NCI-H128 (cell line): Measurements from ENCODE around the gene LOXHD1.

ENCODE experiments used
- DNase-seq: peaks from one replicate; lab custom pipeline; 2025; ENCODE audit not compliant: unreplicated experiment; lab: John Stamatoyannopoulos, UW

The LOXHD1 gene

DNA sequence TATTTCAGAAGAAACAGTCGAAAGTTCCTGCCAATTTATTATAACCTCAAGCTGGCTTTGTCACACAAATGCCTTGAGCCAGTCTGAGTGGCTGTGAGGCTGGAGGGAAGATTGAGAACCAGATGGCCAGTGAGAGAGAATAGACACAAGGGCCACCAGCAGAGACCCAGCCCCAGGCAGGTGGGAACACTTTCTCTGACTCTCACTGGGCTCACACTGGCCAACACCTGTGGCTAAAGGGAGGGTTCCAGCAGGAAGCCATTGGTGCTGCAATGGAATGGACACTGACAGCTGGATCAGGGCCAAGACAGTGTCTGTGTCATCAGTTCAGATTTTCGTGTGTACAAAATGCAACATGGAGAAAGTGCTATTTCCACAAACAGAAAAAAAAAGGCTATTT is 29.9 kb downstream of the LOXHD1 start:
- no peak for DNase-seq

GRCh38 chr18:46625069-46625468 is 32.0 kb downstream of the LOXHD1 start:
- DNase-seq: no peak

DNA sequence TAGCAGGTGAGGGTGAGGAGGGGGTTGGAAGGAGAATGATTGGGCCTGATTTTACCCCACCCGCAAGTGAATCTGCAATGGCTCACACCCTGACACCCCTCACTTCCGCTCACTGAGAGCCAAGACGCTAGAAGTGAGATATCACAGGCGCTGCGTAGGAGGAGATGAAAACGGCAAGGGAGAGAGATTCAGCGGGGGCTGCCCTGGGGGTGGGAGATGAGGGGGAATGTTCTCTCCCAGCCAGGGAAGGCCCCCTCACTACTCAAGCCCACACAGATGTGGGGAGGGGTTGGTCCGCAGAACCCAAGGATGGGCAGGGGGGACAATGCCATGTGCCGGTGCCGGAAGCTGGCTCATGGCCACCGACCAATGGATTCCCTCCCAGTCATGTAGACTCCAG is 32.9 kb downstream of the LOXHD1 start:
- no peak for DNase-seq

GRCh38 chr18:46623541-46623940 is 33.5 kb downstream of the LOXHD1 start:
- no peak for DNase-seq

- DNase-seq: no peak
These were observed 34.0 kb downstream of the LOXHD1 start for GRCh38 chr18:46622999-46623398.

- DNase-seq: no peak
These were observed 34.6 kb downstream of the LOXHD1 start for GRCh38 chr18:46622451-46622850.

DNA sequence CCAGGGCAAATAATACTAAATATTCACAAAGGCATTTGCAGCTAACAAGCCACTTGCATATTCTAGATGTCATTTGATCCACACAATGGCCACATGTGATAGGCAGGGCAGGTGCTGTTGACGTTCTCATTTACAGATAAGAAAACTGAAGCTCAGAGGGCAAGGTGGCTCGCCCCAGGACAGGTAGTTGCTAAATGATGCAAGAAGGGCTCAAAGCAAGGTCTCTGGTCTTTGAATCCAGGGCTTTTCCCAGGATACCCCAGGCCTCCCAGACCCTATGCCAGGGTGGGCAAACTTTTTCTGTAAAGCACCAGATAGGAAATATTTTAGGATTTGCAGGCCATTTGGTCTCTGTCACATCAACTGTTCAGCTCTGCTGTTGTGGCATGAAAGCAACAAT is 35.1 kb downstream of the LOXHD1 start:
- DNase-seq: no peak

- DNase-seq: no peak
These were observed 35.8 kb downstream of the LOXHD1 start for GRCh38 chr18:46621111-46621766.

DNA sequence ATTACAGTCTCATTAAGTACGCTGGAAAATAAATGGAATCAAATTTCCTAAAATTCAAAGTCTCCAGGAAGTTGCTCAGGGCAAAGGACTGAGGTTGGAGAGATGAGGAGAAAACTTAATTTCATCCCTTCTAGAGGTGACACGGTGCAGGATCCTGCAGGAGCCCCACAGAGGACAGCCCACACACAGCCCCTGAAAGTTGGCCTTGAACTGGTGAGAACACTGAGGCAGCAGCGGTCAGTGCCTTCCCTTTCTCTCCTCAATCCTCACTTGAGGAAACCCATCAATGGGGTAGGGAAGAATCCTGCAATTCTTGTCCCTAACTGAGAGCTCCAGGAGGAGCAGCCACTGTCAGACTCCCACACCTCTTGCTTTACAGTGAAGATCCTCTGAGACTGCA is 37.5 kb downstream of the LOXHD1 start:
- DNase-seq: no peak

DNA sequence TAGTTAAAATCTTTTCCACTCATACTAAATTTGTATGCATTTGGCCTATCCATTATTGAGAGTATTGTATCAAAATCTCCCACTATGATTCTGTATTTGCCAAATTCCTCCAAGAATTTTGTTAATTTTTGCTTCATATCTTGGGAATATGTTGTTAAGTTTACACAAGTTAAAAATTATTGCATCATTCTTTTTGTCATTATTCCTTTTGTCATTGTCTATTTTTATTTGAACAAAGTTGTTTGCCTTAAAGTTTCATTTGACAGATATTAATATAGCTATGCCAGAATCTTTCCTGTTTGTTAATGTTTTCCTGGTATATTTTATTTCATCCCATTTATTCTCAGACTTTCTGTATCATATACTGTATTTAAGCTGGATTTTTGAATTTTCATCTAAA is 41.3 kb downstream of the LOXHD1 start:
- no peak for DNase-seq

GRCh38 chr18:46609048-46609447 is 48.0 kb downstream of the LOXHD1 start:
- no peak for DNase-seq

DNA sequence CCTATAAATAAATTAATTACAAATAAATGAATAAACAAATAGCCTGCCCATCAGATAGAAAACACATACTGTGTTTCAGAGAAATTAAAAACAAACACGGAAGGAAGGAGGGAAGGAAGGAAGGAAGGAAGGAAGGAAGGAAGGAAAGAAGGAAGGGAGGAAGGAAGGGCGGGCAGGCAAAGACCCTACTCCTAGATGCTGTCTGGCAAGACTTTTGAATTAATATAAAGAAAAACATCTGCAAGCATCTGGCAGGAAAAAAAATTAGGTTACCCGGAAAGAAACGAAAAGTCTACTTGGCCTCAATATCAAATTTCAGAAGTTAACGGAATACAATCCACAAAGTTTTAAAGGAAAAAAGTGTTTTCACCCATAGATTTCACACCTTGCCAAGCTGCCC is 49.1 kb downstream of the LOXHD1 start:
- no peak for DNase-seq

GRCh38 chr18:46601141-46601805 is 55.7 kb downstream of the LOXHD1 start:
- DNase-seq: no peak

GRCh38 chr18:46596119-46596518 is 60.9 kb downstream of the LOXHD1 start:
- DNase-seq: no peak

DNA sequence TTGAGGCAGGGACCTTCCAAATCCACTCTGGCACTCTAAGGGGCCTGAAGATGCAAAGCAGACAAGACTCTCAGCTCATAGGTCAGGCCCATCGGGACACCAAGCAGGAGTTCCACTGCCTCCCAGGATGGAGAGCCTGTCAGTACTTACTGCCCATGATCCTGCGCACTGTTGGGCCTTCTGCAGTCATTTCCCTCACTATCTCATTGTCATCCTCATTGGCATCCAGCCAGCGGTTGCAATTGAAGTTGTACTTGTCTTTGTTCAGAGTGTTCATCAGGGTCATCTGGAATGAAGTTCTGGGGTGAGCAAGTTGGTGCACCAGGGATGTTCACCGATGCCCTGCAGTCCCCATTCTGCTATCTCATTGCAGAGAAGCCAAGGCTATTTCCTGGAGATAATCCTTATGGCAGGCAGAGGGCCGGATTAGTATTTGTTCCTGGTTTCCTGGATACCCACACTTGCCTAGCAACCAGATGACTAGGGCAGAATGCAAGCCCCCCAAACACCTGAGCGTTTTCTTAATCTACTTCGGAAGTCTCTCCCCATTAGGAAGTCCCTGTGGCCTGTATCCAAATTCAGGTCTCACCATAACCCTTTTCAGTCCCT is 65.1 kb downstream of the LOXHD1 start:
- no peak for DNase-seq

GRCh38 chr18:46590103-46590502 is 66.9 kb downstream of the LOXHD1 start:
- no peak for DNase-seq

GRCh38 chr18:46588971-46589660 is 67.9 kb downstream of the LOXHD1 start:
- no peak for DNase-seq

GRCh38 chr18:46587600-46587999 is 69.4 kb downstream of the LOXHD1 start:
- no peak for DNase-seq

GRCh38 chr18:46583711-46584110 is 73.3 kb downstream of the LOXHD1 start:
- DNase-seq: no peak

DNA sequence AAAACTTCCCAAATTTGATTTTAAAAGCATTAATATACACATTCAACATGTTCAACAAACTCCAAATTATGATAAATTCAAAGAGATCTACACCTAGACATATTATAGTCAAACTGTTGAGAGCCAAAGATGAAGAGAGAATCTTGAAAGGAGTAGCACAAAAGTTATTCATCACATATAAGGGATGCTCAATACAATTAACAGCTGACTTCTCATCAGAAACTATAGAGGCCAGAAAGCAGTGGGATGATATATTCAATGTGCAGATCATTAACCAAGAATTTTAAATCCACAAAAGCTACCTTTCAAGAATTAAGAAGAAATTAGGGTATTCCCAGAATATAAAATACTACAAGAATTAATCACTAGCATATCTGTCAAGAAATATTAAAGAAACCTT is 75.4 kb downstream of the LOXHD1 start:
- no peak for DNase-seq

- no peak for DNase-seq
These were observed 78.0 kb downstream of the LOXHD1 start for GRCh38 chr18:46578987-46579386.

GRCh38 chr18:46577546-46577945 is 79.5 kb downstream of the LOXHD1 start:
- no peak for DNase-seq
